Stimulated activated naive CD8-positive, alpha-beta T cell treated with anti-CD3 and anti-CD28 coated beads, Interleukin-15, Interleukin-2, amounts not matched to agents 100 U/mL and 50 U/mL, for 24 hours (primary cell): Measurements from ENCODE around the gene KRTAP5-6.
A peak's percentile ranks its signal among the peaks of the same experiment; 100 is the strongest.

ENCODE experiments used
- ATAC-seq: fragments of 150-1000 bp; cut with Tn5 transposase; one replicate; pipeline ENCODE4 v1.10.0; 2021
- DNase-seq: peaks from one replicate; pipeline ENCODE4 v3.0.0; 2021

The KRTAP5-6 gene, protein sequence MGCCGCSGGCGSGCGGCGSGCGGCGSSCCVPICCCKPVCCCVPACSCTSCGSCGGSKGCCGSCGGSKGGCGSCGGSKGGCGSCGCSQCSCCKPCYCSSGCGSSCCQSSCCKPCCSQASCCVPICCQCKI

DNA sequence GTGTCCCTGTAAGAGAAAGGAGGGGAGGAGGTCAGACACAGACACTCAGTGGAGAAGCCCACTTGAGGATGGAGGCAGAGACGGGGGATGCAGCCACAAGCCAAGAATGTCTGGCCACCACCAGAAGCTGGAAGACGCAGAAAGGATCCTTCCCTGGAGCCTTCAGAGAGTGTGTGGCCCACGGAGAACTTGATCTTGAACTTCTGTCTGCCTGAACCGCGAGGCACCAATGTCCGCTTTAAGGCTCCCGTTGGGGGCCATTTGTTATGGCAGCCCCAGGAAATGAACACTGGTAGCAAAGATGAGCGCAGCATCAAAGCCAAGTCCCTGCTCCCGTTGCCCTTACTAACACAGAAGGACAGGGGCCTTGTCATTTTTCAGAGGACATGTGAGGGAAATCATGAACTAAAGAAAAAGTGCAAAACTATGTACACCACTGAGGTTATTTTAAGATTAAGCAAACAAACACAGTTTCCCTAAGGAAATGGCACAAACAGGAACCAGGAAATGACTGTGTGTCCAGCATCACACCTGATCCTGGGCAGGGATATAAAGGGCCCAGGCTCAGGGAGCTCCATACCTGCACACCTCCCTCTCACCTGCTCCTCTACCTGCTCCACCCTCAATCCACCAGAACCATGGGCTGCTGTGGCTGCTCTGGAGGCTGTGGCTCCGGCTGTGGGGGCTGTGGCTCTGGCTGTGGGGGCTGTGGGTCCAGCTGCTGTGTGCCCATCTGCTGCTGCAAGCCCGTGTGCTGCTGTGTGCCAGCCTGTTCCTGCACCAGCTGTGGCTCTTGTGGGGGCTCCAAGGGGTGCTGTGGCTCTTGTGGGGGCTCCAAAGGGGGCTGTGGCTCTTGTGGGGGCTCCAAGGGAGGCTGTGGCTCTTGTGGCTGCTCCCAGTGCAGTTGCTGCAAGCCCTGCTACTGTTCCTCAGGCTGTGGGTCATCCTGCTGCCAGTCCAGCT is at the start of gene KRTAP5-6:
Gene KRTAP5-6 (plus strand): TSS at position 588 of the 963 bp plus-strand sequence. CDS start 51 bp downstream, at position 639.
- ATAC-seq (no peak), DNase-seq (no peak)

GRCh38 chr11:1647901-1648652 is 48.9 kb upstream of the KRTAP5-6 start:
- DNase-seq (no peak), ATAC-seq (no peak)

GRCh38 chr11:1648653-1649420 is 48.2 kb upstream of the KRTAP5-6 start:
- DNase-seq = no peak
- no peak for ATAC-seq

- DNase-seq = no peak
These were observed 46.7 kb upstream of the KRTAP5-6 start for GRCh38 chr11:1650034-1650917.

GRCh38 chr11:1650918-1651262 is 46.1 kb upstream of the KRTAP5-6 start:
- no peak for ATAC-seq
- no peak for DNase-seq

More at GRCh38 chr11:1650034-1650917, 46.7 kb upstream of the KRTAP5-6 start:
- no peak for ATAC-seq

DNA sequence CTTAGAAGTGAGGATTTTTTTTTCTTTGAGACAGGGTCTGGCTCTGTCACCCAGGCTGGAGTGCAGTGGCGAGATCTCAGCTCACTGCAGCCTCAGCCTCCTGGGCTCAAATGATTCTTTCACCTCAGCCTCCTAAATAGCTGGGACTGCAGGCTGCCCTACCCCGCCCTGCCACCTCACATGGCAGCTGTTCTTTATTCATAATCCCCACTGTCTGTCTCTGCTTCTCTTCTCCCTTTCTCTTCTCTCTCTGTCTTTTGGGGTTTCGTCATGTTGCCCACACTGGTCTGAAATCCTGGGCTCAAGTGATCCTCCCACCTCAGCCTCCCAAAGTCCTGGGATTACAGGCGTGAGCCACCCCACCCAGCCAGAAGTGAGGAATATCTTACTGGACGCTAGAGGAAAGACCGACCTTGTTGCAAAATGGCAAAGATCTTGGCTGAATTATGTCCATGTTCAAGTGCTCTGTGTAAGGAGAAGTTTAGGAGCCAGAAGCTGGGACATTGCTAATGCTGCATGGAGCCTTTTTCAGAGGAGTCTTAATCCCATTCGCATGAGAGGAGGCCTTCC is 45.5 kb upstream of the KRTAP5-6 start:
- DNase-seq = no peak
- ATAC-seq = no peak

- no peak for ATAC-seq
- no peak for DNase-seq
These were observed 45.0 kb upstream of the KRTAP5-6 start for GRCh38 chr11:1652026-1652425.

GRCh38 chr11:1652442-1652770 is 44.6 kb upstream of the KRTAP5-6 start:
- DNase-seq = no peak
- no peak for ATAC-seq

DNA sequence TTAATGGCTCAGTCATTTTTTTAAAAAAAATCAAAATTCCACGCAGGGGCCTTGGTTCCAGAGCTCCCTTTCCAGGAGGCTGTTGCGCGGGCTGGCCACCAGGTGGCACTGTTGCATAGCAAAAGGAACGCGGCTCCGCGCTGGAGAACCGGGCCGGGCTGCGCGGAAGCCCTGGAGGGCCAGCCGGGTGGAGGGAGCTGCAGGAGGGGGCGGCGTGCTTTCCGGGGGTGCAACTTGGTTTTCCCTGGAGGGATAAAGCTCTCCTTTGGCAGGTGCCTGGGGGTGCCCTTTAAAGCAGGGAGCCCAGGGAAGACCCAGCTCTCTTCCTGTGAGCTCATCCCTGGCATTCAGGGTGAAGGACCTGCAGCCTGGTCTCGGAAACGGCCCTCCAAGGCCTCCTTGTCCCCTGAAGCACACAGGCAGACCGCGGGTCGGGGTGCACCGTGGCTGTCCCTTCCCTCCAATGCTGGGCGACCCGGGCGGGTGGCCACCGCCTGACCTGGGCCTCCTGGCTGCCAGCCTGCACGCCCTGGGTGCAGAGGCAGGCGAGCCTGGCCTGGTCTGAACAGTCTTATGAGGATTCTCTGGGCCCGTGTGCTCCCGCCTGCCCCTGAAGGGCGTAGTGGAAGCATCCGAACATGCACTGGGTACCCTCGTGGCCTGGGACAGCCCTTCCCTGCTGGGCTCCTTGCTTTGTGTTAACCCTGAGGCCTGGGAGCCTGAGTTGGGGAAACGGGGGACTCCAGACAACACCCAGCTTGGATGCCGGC is 44.0 kb upstream of the KRTAP5-6 start:
- DNase-seq = peak; percentile 83
- peak; percentile 77 for ATAC-seq

- DNase-seq = no peak
- ATAC-seq = no peak
These were observed 43.2 kb upstream of the KRTAP5-6 start for GRCh38 chr11:1653541-1654387.

DNA sequence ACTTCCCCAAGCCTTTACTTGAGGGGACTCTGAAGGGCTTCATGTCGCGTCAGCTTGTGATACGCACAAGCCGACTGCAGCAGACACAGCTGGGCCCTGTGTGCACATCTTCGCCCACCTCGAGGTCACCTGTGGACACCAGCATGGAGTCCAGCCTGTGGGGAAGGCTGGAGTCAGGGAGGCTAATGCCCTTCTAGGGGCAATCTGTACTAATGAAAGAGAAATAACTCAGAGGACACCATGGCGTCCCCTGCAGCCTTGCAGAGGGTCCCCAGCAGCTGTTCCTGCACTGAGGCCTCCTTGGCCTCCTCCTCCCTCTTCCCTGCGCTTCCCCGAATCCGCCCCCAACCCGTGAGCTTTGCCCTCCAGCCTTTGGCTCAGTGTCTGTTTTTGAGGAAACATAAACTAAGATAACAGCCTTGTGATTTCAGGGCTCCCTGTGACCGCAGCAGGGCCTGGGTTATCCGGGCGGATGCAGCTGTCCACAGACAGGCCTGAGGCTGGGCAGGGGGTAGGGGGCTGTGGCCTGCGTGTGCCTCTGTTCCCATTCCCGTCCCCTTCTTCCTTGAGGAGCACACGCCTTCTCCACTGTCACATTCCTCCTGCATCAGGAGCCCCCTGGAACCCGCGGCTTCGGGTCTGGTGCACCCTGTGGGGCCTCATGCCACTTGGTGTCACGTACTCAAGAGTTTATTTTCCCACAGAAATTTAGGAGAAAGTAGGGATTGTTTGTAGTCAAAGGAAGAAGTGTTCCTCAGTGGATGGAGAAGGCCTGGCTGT is 42.4 kb upstream of the KRTAP5-6 start:
- ATAC-seq = no peak
- DNase-seq = no peak

GRCh38 chr11:1655168-1656060 is 41.6 kb upstream of the KRTAP5-6 start:
- ATAC-seq (no peak), DNase-seq (no peak)

DNA sequence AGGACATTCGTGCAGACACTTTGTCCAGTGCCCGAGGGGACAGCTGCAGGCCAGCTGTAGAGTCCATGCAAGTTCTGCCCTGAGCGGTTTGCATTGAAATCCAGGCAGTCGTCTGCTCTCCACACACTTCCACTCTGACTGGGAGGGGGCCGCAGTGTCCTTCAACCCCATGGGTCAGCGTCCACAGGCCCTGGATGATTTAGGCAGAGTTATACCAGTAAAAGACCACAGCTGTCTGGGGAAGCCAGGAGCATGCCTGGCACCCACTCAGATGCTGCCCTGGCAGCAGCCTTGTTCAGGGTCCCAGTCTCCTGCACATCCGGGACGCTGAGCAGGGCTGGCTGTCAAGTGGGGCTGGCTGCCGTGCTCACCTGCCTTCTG is 40.9 kb upstream of the KRTAP5-6 start:
- ATAC-seq (no peak), DNase-seq (no peak)

DNA sequence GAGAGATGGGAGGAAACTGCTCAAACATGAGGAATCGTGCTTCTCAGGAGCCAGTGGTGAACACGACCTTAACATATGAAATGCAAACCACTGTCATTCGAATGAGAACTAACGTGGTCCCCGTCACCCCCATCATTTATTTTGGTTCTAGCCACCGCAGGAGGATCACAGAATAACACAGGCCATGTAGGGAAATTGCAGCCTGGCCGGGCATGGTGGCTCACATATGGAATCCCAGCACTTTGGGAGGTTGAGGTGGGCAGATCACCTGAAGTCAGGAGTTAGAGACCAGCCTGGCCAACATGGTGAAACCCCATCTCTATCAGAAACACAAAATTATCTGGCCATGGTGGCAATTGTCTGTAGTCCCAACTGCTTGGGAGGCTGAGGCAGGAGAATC is 40.3 kb upstream of the KRTAP5-6 start:
- no peak for ATAC-seq

GRCh38 chr11:1659506-1659905 is 37.5 kb upstream of the KRTAP5-6 start:
- ATAC-seq (no peak), DNase-seq (no peak)

More for the DNA sequence above, 40.3 kb upstream of the KRTAP5-6 start:
- no peak for DNase-seq

- DNase-seq = no peak
- ATAC-seq = no peak
These were observed 36.7 kb upstream of the KRTAP5-6 start for GRCh38 chr11:1660111-1660867.
